Thyroid gland (tissue), 4 donors: ENCODE results near the gene TBK1.

Experiments used
- CTCF ChIP-seq, 6 experiments: fragments of 200-600 bp in 3 of 6; fragments of 450-650 bp in 3 of 6; sonication (generic) in 3 of 6; IDR thresholded peaks; one replicate each; pipeline ENCODE4 v1.5.1; 2016 to 2019; ENCODE audit warnings: antibody characterized with exemption in 6 of 6, mild to moderate bottlenecking in 2 of 6, inconsistent platforms in 1 of 6, moderate library complexity in 1 of 6
- POLR2A ChIP-seq, 2 donors: fragments of 450-650 bp; IDR thresholded peaks; one replicate each; pipeline ENCODE4 v1.6.1; 2017; ENCODE audit warnings: antibody characterized with exemption in 2 of 2, mild to moderate bottlenecking in 2 of 2, moderate library complexity in 1 of 2

- no peak for TF ChIP-seq POLR2A (IDR thresholded peaks at IDR 0.05)
- TF ChIP-seq CTCF (IDR thresholded peaks at IDR 0.05): no peak
Measured at GRCh38 chr12:64402181-64402580, 49.7 kb upstream of the TBK1 start.
